ENCODE results near the gene IRF6.

IRF6 gene

GRCh38 chr1:209849388-209849787 lies 43.4 kb upstream of the IRF6 start:
- Histone ChIP-seq H3K27ac (ENCODE audit: insufficient read depth in 1 of 2, low read depth in 1 of 2, low read length in 2 of 2, poor library complexity in 1 of 2, severe bottlenecking in 2 of 2) (no peak overlapping the region), H3K36me3 (ENCODE audit: control insufficient read depth in 4 of 4, insufficient read depth in 4 of 4, low read length in 3 of 4) (peaks cover 24 to 86% (median 55%) of the 10 kb centered on the region in 4 experiments), H3K27me3 (replicated peaks in 2 of 5; ENCODE audit: control insufficient read depth in 4 of 5, insufficient read depth in 5 of 5, low read length in 4 of 5) (no peaks in the 10 kb centered on the region), H3K4me3 (ENCODE audit: control insufficient read depth in 1 of 7, extremely low read depth in 1 of 7, insufficient read depth in 4 of 7, low read depth in 2 of 7, low read length in 6 of 7) (no peak overlapping the region), H3K9me3 (ENCODE audit: control extremely low read depth in 1 of 5, control insufficient read depth in 4 of 5, insufficient read depth in 2 of 5, low read depth in 1 of 5, low read length in 4 of 5) (no peaks in the 10 kb centered on the region), H3K4me1 (ENCODE audit: control extremely low read depth in 1 of 4, control insufficient read depth in 4 of 4, insufficient read depth in 4 of 4, low read length in 3 of 4) (no peaks in the 10 kb centered on the region)
- no peak for DNase-seq
- POLR2A ChIA-PET: no interaction called here
- CTCF ChIA-PET: interaction anchor here (1.6 to 5.1 kb wide), 3 partner anchors 10 to 13 kb away, joined by 3 to 27 read pairs (median 7); no protein-coding TSS in a partner anchor
- 93% methylated on average over 3 of the region's 5 CpGs for WGBS (ENCODE audit: insufficient coverage)

- H3K36me3 ChIP-seq (ENCODE audit: control insufficient read depth in 4 of 4, insufficient read depth in 4 of 4, low read length in 3 of 4): peaks cover 30 to 90% (median 53%) of the 10 kb centered on the region in 4 experiments
- H3K4me3 ChIP-seq (ENCODE audit: control insufficient read depth in 1 of 7, extremely low read depth in 1 of 7, insufficient read depth in 4 of 7, low read depth in 2 of 7, low read length in 6 of 7): no peak overlapping the region
- CTCF ChIA-PET: interaction anchor here (0.6 to 1.6 kb wide), 4 partner anchors 11 to 99 kb away, joined by 3 to 5 read pairs (median 4); no protein-coding TSS in a partner anchor
- WGBS (ENCODE audit: insufficient coverage): no CpG with 5 or more reads among the region's 1 CpG
- H3K27ac ChIP-seq (ENCODE audit: insufficient read depth in 1 of 2, low read depth in 1 of 2, low read length in 2 of 2, poor library complexity in 1 of 2, severe bottlenecking in 2 of 2): no peak overlapping the region
- H3K9me3 ChIP-seq (ENCODE audit: control extremely low read depth in 1 of 5, control insufficient read depth in 4 of 5, insufficient read depth in 2 of 5, low read depth in 1 of 5, low read length in 4 of 5): no peaks in the 10 kb centered on the region
- DNase-seq: no peak
- H3K4me1 ChIP-seq (ENCODE audit: control extremely low read depth in 1 of 4, control insufficient read depth in 4 of 4, insufficient read depth in 4 of 4, low read length in 3 of 4): no peaks in the 10 kb centered on the region
- H3K27me3 ChIP-seq (replicated peaks in 2 of 5; ENCODE audit: control insufficient read depth in 4 of 5, insufficient read depth in 5 of 5, low read length in 4 of 5): no peaks in the 10 kb centered on the region
- POLR2A ChIA-PET: no interaction called here
These were observed 39.4 kb upstream of the IRF6 start for GRCh38 chr1:209845408-209845725.

- no peak overlapping the region for H3K27ac ChIP-seq (ENCODE audit: insufficient read depth in 1 of 2, low read depth in 1 of 2, low read length in 2 of 2, poor library complexity in 1 of 2, severe bottlenecking in 2 of 2)
- H3K36me3 ChIP-seq (ENCODE audit: control insufficient read depth in 4 of 4, insufficient read depth in 4 of 4, low read length in 3 of 4): peaks cover 30 to 90% (median 56%) of the 10 kb centered on the region in 4 experiments
- ChIA-PET POLR2A (no interaction called here), CTCF (interaction anchor here (0.6 to 1.6 kb wide), 5 partner anchors 11 to 98 kb away, joined by 3 to 5 read pairs (median 3); no protein-coding TSS in a partner anchor)
- no peaks in the 10 kb centered on the region for H3K27me3 ChIP-seq (replicated peaks in 2 of 5; ENCODE audit: control insufficient read depth in 4 of 5, insufficient read depth in 5 of 5, low read length in 4 of 5)
- DNase-seq: no peak
- 93% methylated on average over 3 of the region's 6 CpGs for WGBS (ENCODE audit: insufficient coverage)
- no peak overlapping the region for H3K4me3 ChIP-seq (ENCODE audit: control insufficient read depth in 1 of 7, extremely low read depth in 1 of 7, insufficient read depth in 4 of 7, low read depth in 2 of 7, low read length in 6 of 7)
- H3K9me3 ChIP-seq (ENCODE audit: control extremely low read depth in 1 of 5, control insufficient read depth in 4 of 5, insufficient read depth in 2 of 5, low read depth in 1 of 5, low read length in 4 of 5): no peaks in the 10 kb centered on the region
- no peaks in the 10 kb centered on the region for H3K4me1 ChIP-seq (ENCODE audit: control extremely low read depth in 1 of 4, control insufficient read depth in 4 of 4, insufficient read depth in 4 of 4, low read length in 3 of 4)
These were observed 38.9 kb upstream of the IRF6 start for GRCh38 chr1:209844695-209845407.

- DNase-seq: no peak
- Histone ChIP-seq H3K27me3 (replicated peaks in 2 of 5; ENCODE audit: control insufficient read depth in 4 of 5, insufficient read depth in 5 of 5, low read length in 4 of 5) (no peaks in the 10 kb centered on the region), H3K4me1 (ENCODE audit: control extremely low read depth in 1 of 4, control insufficient read depth in 4 of 4, insufficient read depth in 4 of 4, low read length in 3 of 4) (no peaks in the 10 kb centered on the region), H3K36me3 (ENCODE audit: control insufficient read depth in 4 of 4, insufficient read depth in 4 of 4, low read length in 3 of 4) (peaks cover 36 to 95% (median 67%) of the 10 kb centered on the region in 4 experiments), H3K9me3 (ENCODE audit: control extremely low read depth in 1 of 5, control insufficient read depth in 4 of 5, insufficient read depth in 2 of 5, low read depth in 1 of 5, low read length in 4 of 5) (no peaks in the 10 kb centered on the region), H3K4me3 (ENCODE audit: control insufficient read depth in 1 of 7, extremely low read depth in 1 of 7, insufficient read depth in 4 of 7, low read depth in 2 of 7, low read length in 6 of 7) (no peak overlapping the region), H3K27ac (ENCODE audit: insufficient read depth in 1 of 2, low read depth in 1 of 2, low read length in 2 of 2, poor library complexity in 1 of 2, severe bottlenecking in 2 of 2) (no peak overlapping the region)
- ChIA-PET POLR2A (no interaction called here), CTCF (interaction anchor here (1.1 to 1.2 kb wide), 2 partner anchors 20 to 25 kb away, joined by 3 to 4 read pairs; no protein-coding TSS in a partner anchor)
- WGBS (ENCODE audit: insufficient coverage): 100% methylated on average over 4 of the region's 5 CpGs
These were observed 34.7 kb upstream of the IRF6 start for GRCh38 chr1:209840611-209841010.

- POLR2A ChIA-PET: no interaction called here
- Histone ChIP-seq H3K4me3 (ENCODE audit: control insufficient read depth in 1 of 7, extremely low read depth in 1 of 7, insufficient read depth in 4 of 7, low read depth in 2 of 7, low read length in 6 of 7) (no peak overlapping the region), H3K36me3 (ENCODE audit: control insufficient read depth in 4 of 4, insufficient read depth in 4 of 4, low read length in 3 of 4) (peaks cover 31 to 95% (median 69%) of the 10 kb centered on the region in 4 experiments), H3K9me3 (ENCODE audit: control extremely low read depth in 1 of 5, control insufficient read depth in 4 of 5, insufficient read depth in 2 of 5, low read depth in 1 of 5, low read length in 4 of 5) (no peaks in the 10 kb centered on the region), H3K4me1 (ENCODE audit: control extremely low read depth in 1 of 4, control insufficient read depth in 4 of 4, insufficient read depth in 4 of 4, low read length in 3 of 4) (no peaks in the 10 kb centered on the region), H3K27ac (ENCODE audit: insufficient read depth in 1 of 2, low read depth in 1 of 2, low read length in 2 of 2, poor library complexity in 1 of 2, severe bottlenecking in 2 of 2) (no peak overlapping the region), H3K27me3 (replicated peaks in 2 of 5; ENCODE audit: control insufficient read depth in 4 of 5, insufficient read depth in 5 of 5, low read length in 4 of 5) (no peaks in the 10 kb centered on the region)
- no peak for DNase-seq
- WGBS (ENCODE audit: insufficient coverage): 94% methylated on average over 5 of the region's 5 CpGs
- CTCF ChIA-PET: interaction anchor here (1.1 to 2.4 kb wide), 4 partner anchors 10 to 150 kb away, joined by 3 to 7 read pairs (median 4); no protein-coding TSS in a partner anchor
These were observed 34.1 kb upstream of the IRF6 start for GRCh38 chr1:209839875-209840546.

GRCh38 chr1:209838537-209838936 lies 32.6 kb upstream of the IRF6 start:
- no peak for DNase-seq
- WGBS (ENCODE audit: insufficient coverage): 93% methylated on average over 4 of the region's 6 CpGs
- Histone ChIP-seq H3K27ac (ENCODE audit: insufficient read depth in 1 of 2, low read depth in 1 of 2, low read length in 2 of 2, poor library complexity in 1 of 2, severe bottlenecking in 2 of 2) (no peak overlapping the region), H3K4me3 (ENCODE audit: control insufficient read depth in 1 of 7, extremely low read depth in 1 of 7, insufficient read depth in 4 of 7, low read depth in 2 of 7, low read length in 6 of 7) (no peak overlapping the region), H3K4me1 (ENCODE audit: control extremely low read depth in 1 of 4, control insufficient read depth in 4 of 4, insufficient read depth in 4 of 4, low read length in 3 of 4) (no peaks in the 10 kb centered on the region), H3K9me3 (ENCODE audit: control extremely low read depth in 1 of 5, control insufficient read depth in 4 of 5, insufficient read depth in 2 of 5, low read depth in 1 of 5, low read length in 4 of 5) (no peaks in the 10 kb centered on the region), H3K36me3 (ENCODE audit: control insufficient read depth in 4 of 4, insufficient read depth in 4 of 4, low read length in 3 of 4) (peaks cover 38 to 97% (median 74%) of the 10 kb centered on the region in 4 experiments), H3K27me3 (replicated peaks in 2 of 5; ENCODE audit: control insufficient read depth in 4 of 5, insufficient read depth in 5 of 5, low read length in 4 of 5) (no peaks in the 10 kb centered on the region)
- ChIA-PET POLR2A (no interaction called here), CTCF (interaction anchor here (0.6 to 2.4 kb wide), 7 partner anchors 9 to 414 kb away, joined by 3 to 7 read pairs (median 3); no protein-coding TSS in a partner anchor)

GRCh38 chr1:209837671-209838070 lies 31.7 kb upstream of the IRF6 start:
- WGBS (ENCODE audit: insufficient coverage): no CpG with 5 or more reads among the region's 7 CpGs
- no peak for DNase-seq
- Histone ChIP-seq H3K27ac (ENCODE audit: insufficient read depth in 1 of 2, low read depth in 1 of 2, low read length in 2 of 2, poor library complexity in 1 of 2, severe bottlenecking in 2 of 2) (no peak overlapping the region), H3K4me3 (ENCODE audit: control insufficient read depth in 1 of 7, extremely low read depth in 1 of 7, insufficient read depth in 4 of 7, low read depth in 2 of 7, low read length in 6 of 7) (no peak overlapping the region), H3K27me3 (replicated peaks in 2 of 5; ENCODE audit: control insufficient read depth in 4 of 5, insufficient read depth in 5 of 5, low read length in 4 of 5) (no peaks in the 10 kb centered on the region), H3K36me3 (ENCODE audit: control insufficient read depth in 4 of 4, insufficient read depth in 4 of 4, low read length in 3 of 4) (peaks cover 39 to 97% (median 72%) of the 10 kb centered on the region in 4 experiments), H3K4me1 (ENCODE audit: control extremely low read depth in 1 of 4, control insufficient read depth in 4 of 4, insufficient read depth in 4 of 4, low read length in 3 of 4) (no peaks in the 10 kb centered on the region), H3K9me3 (ENCODE audit: control extremely low read depth in 1 of 5, control insufficient read depth in 4 of 5, insufficient read depth in 2 of 5, low read depth in 1 of 5, low read length in 4 of 5) (no peaks in the 10 kb centered on the region)
- ChIA-PET CTCF (no interaction called here), POLR2A (no interaction called here)

Data from common myeloid progenitor, CD34-positive (primary cell).